Liver (tissue), 9 donors: ENCODE data around the gene CTXND2. TPM values are rescaled to one million over a fixed set of nuclear protein-coding genes. Genes with fewer than 3 reads are reported as not detected.

Experiments used
- DNase-seq: peaks from one replicate; pipeline ENCODE4 v3.0.0-alpha.2; 2017; ENCODE audit warnings: low spot score
- H3K27ac ChIP-seq, 2 donors: one replicate each; pipeline ENCODE4 v1.7.0; 2013; ENCODE audit warnings: inconsistent platforms in 2 of 2, low read length in 2 of 2, control low read depth in 1 of 2, low read depth in 1 of 2, mild to moderate bottlenecking in 1 of 2
- H3K27me3 ChIP-seq, 4 donors: one replicate each; pipeline versions ENCODE4 v1.6.1 to v1.7.0; 2013; ENCODE audit warnings: low read length in 3 of 4, inconsistent platforms in 1 of 4, mild to moderate bottlenecking in 1 of 4, moderate library complexity in 1 of 4; ENCODE audit not compliant: control insufficient read depth in 4 of 4, insufficient read depth in 4 of 4
- H3K36me3 ChIP-seq, 4 donors: one replicate each; pipeline versions ENCODE4 v1.6.1 to v1.7.0; 2013; ENCODE audit warnings: low read length in 3 of 4, mild to moderate bottlenecking in 3 of 4, low read depth in 1 of 4, moderate library complexity in 1 of 4; ENCODE audit not compliant: control insufficient read depth in 4 of 4, insufficient read depth in 3 of 4
- H3K4me1 ChIP-seq, 4 donors: one replicate each; pipeline versions ENCODE4 v1.6.1 to v1.7.0; 2013; ENCODE audit warnings: low read length in 3 of 4, mild to moderate bottlenecking in 3 of 4, moderate library complexity in 1 of 4; ENCODE audit not compliant: control insufficient read depth in 4 of 4, insufficient read depth in 4 of 4
- H3K4me3 ChIP-seq, 3 donors: one replicate each; pipeline versions ENCODE4 v1.6.1 to v1.7.0; 2013; ENCODE audit warnings: low read length in 3 of 3, control low read depth in 1 of 3, low read depth in 1 of 3, mild to moderate bottlenecking in 1 of 3
- H3K9ac ChIP-seq, 2 donors: one replicate each; pipeline ENCODE4 v1.7.0; 2013; ENCODE audit warnings: low read length in 2 of 2, mild to moderate bottlenecking in 2 of 2, moderate library complexity in 2 of 2, control low read depth in 1 of 2, low read depth in 1 of 2
- H3K9me3 ChIP-seq, 4 donors: one replicate each; pipeline versions ENCODE4 v1.6.1 to v1.7.0; 2013; ENCODE audit warnings: low read length in 3 of 4; ENCODE audit not compliant: control insufficient read depth in 4 of 4
- CTCF ChIP-seq: fragments of 150-350 bp; IDR thresholded peaks from 2 replicates; pipeline ENCODE4 v1.5.1; 2017; ENCODE audit warnings: improper control_type of control experiment, low read depth, low read length; ENCODE audit not compliant: missing input control
- FOXA1 ChIP-seq: IDR thresholded peaks from 2 replicates; pipeline ENCODE4 v1.6.1; 2016; ENCODE audit warnings: antibody characterized with exemption
- FOXA2 ChIP-seq: IDR thresholded peaks from 2 replicates; pipeline ENCODE4 v1.6.1; 2016; ENCODE audit warnings: antibody characterized with exemption
- GABPA ChIP-seq, 2 donors: IDR thresholded peaks in 1 of 2; conservative IDR thresholded peaks in 1 of 2; 2 replicates each; pipeline ENCODE4 v1.6.1; 2016; ENCODE audit warnings: antibody characterized with exemption in 2 of 2, mild to moderate bottlenecking in 1 of 2, moderate library complexity in 1 of 2
- HNF4A ChIP-seq, 2 donors: conservative IDR thresholded peaks; 2 replicates each; pipeline ENCODE4 v1.6.1; 2016; ENCODE audit warnings: antibody characterized with exemption in 2 of 2, mild to moderate bottlenecking in 2 of 2
- HNF4G ChIP-seq: IDR thresholded peaks from 2 replicates; pipeline ENCODE4 v1.6.1; 2016; ENCODE audit warnings: antibody characterized with exemption
- JUND ChIP-seq, 2 donors: IDR thresholded peaks; 2 replicates each; pipeline ENCODE4 v1.6.1; 2016; ENCODE audit warnings: antibody characterized with exemption in 2 of 2
- RAD21 ChIP-seq, 2 donors: IDR thresholded peaks; 2 replicates each; pipeline ENCODE4 v1.6.1; 2016; ENCODE audit warnings: antibody characterized with exemption in 2 of 2, mild to moderate bottlenecking in 2 of 2
- REST ChIP-seq: IDR thresholded peaks from 2 replicates; pipeline ENCODE4 v1.6.1; 2016; ENCODE audit warnings: antibody characterized with exemption, mild to moderate bottlenecking
- SP1 ChIP-seq: IDR thresholded peaks from 2 replicates; pipeline ENCODE4 v1.6.1; 2018; ENCODE audit warnings: antibody characterized with exemption, mild to moderate bottlenecking
- TAF1 ChIP-seq: conservative IDR thresholded peaks from 2 replicates; pipeline ENCODE4 v1.6.1; 2016; ENCODE audit warnings: antibody characterized with exemption, mild to moderate bottlenecking
- YY1 ChIP-seq: IDR thresholded peaks from 2 replicates; pipeline ENCODE4 v1.6.1; 2016; ENCODE audit warnings: antibody characterized with exemption, mild to moderate bottlenecking
- WGBS: extraction: QIAGEN DNeasy Blood & Tissue Kit; methylation state at CpG from one replicate; pipeline ENCODE4 v1.1.7; 2013; 5-methylcytosine and 5-hydroxymethylcytosine counted together
- polyA plus RNA-seq, 2 donors: library from polyadenylated mRNA; stranded (reverse) in 1 of 2; unstranded in 1 of 2; fragments of 200-250 nt in 1 of 2; fragments of >200 nt in 1 of 2; fragmentation: Nextera tagmentation in 1 of 2; extraction: Ambion mirVana in 1 of 2; gene quantifications; one replicate each; pipeline versions ENCODE4 v1.2.1 to v1.2.3, GENCODE V29; 2013 to 2015
- total RNA-seq, 2 donors: library from RNA; depleted of rRNA; stranded (reverse); fragments of >200 nt; gene quantifications; one replicate each; pipeline ENCODE4 v1.2.3, GENCODE V29; 2014
- TF ChIP-seq, protein P1 (sequence below): IDR thresholded peaks from 2 replicates; pipeline ENCODE4 v1.6.1; 2016; ENCODE audit warnings: antibody characterized with exemption
- TF ChIP-seq, protein P2 (sequence below): IDR thresholded peaks from 2 replicates; pipeline ENCODE4 v1.6.1; 2016; ENCODE audit warnings: antibody characterized with exemption
- TF ChIP-seq, protein P3 (sequence below): IDR thresholded peaks from 2 replicates; pipeline ENCODE4 v1.6.1; 2016; ENCODE audit warnings: antibody characterized with exemption
- donor health status: healthy.
- donor health status: healthy.
- donor health status: healthy.
- donor health status: healthy.
- donor health status: healthy.

CTXND2 gene
- total and polyA plus RNA-seq, 4 donors: not detected

GRCh38 chr1:150905301-150905700, 18.4 kb downstream of the CTXND2 start (continued):
- no peak for TF ChIP-seq CTCF

DNA sequence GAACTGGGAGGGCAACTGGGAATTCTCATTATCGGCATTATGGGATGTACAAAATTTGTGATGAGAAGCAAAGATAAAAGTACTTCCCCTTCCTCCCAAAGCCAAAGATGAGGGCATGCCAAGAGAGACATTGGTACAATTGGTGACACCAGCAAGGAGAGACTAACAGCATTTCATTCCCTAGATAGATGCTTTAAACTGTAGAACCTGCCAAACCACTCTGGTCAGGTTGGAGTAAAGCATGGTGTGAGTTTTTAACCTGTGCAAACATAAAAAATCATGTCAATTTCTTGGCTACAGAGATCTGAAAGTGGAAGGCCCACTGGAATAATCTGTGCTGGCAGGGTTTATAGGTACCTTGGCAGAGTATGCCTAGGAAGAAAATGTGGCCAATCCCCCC, 19.4 kb downstream of the CTXND2 start:
- Histone ChIP-seq H3K36me3 (no peaks in the 10 kb centered on the region), H3K27me3 (no peaks in the 10 kb centered on the region), H3K4me1 (no peaks in the 10 kb centered on the region), H3K9me3 (no peaks in the 10 kb centered on the region), H3K27ac (no peak overlapping the region), H3K4me3 (no peak overlapping the region), H3K9ac (no peak overlapping the region)
- no peak for DNase-seq
- TF ChIP-seq YY1: no peak
- TF ChIP-seq, protein P1, sequence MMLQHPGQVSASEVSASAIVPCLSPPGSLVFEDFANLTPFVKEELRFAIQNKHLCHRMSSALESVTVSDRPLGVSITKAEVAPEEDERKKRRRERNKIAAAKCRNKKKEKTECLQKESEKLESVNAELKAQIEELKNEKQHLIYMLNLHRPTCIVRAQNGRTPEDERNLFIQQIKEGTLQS: no peak
- 87% methylated on average over 1 of the region's 1 CpG for WGBS

DNA sequence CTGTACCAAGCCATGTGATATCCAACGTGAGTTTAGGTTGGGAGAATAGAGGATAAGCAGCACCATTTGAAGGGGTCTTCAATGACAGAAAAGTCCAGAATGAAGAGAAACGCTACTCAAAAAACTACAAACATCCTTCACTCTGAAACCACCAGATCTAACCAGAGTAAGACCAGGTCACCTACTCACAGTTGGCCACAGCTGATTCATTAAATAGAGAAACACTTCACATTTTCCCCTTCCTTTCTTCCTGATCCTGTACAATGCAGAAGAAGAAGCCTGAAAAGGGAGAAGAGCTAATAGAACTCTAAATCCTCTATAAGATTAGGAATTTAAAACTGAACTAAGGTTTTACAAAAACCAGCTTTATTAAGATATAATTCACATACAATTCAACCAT, 19.9 kb downstream of the CTXND2 start:
- WGBS: 92% methylated on average over 2 of the region's 2 CpGs

More for the DNA sequence above, 19.9 kb downstream of the CTXND2 start:
- no peak overlapping the region for H3K27ac ChIP-seq
- TF ChIP-seq TAF1 (no peak), CTCF (no peak), YY1 (no peak), FOXA2 (no peak), REST (no peak), RAD21 (IDR thresholded peaks at IDR 0.05) (no peak), HNF4A (conservative IDR thresholded peaks at IDR 0.05) (no peak), JUND (IDR thresholded peaks at IDR 0.05) (no peak), SP1 (no peak), GABPA (IDR thresholded peaks at IDR 0.05 in 1 of 2, conservative IDR thresholded peaks at IDR 0.05 in 1 of 2) (no peak), FOXA1 (no peak), HNF4G (no peak)
- TF ChIP-seq, protein P2, sequence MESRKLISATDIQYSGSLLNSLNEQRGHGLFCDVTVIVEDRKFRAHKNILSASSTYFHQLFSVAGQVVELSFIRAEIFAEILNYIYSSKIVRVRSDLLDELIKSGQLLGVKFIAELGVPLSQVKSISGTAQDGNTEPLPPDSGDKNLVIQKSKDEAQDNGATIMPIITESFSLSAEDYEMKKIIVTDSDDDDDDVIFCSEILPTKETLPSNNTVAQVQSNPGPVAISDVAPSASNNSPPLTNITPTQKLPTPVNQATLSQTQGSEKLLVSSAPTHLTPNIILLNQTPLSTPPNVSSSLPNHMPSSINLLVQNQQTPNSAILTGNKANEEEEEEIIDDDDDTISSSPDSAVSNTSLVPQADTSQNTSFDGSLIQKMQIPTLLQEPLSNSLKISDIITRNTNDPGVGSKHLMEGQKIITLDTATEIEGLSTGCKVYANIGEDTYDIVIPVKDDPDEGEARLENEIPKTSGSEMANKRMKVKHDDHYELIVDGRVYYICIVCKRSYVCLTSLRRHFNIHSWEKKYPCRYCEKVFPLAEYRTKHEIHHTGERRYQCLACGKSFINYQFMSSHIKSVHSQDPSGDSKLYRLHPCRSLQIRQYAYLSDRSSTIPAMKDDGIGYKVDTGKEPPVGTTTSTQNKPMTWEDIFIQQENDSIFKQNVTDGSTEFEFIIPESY: no peak
- TF ChIP-seq, protein P1: no peak
- TF ChIP-seq, protein P3, sequence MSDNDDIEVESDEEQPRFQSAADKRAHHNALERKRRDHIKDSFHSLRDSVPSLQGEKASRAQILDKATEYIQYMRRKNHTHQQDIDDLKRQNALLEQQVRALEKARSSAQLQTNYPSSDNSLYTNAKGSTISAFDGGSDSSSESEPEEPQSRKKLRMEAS: no peak
- H3K27me3 ChIP-seq: no peaks in the 10 kb centered on the region
- H3K4me3 ChIP-seq: no peak overlapping the region
- H3K4me1 ChIP-seq: no peaks in the 10 kb centered on the region
- no peak for DNase-seq
- H3K9me3 ChIP-seq: no peaks in the 10 kb centered on the region
- no peak overlapping the region for H3K9ac ChIP-seq
- H3K36me3 ChIP-seq: no peaks in the 10 kb centered on the region
